GM13977 (cell line): ENCODE results near the gene BFSP2.

Source experiments
- DNase-seq: peaks from one replicate; pipeline ENCODE4 v3.0.0; 2012; ENCODE audit warnings: low spot score
- CTCF ChIP-seq: IDR thresholded peaks from 2 replicates; pipeline ENCODE4 v1.5.1; 2012; ENCODE audit warnings: mild to moderate bottlenecking, control low read depth; ENCODE audit not compliant: insufficient read depth; ENCODE audit errors: extremely low read depth, missing control alignments
- in situ Hi-C: fragments of 300-500 bp; cut with MboI; formaldehyde crosslinking; loops from one replicate; pipeline ENCODE4 v1.12.0; 2022; ENCODE audit warnings: low sequenced_read_pairs, low pct_unique_long_range_greater_than_20kb, mixed read lengths, inconsistent platforms; ENCODE audit not compliant: unreplicated experiment

Gene BFSP2

GRCh38 chr3:133364704-133365103, 35.2 kb upstream of the BFSP2 start:
- no peak for TF ChIP-seq CTCF
- no peak for DNase-seq
- in situ Hi-C loops, result no loop called here

GRCh38 chr3:133366921-133367320, 32.9 kb upstream of the BFSP2 start:
- no peak for TF ChIP-seq CTCF
- DNase-seq, result no peak
- in situ Hi-C loops, result no loop called here

DNA sequence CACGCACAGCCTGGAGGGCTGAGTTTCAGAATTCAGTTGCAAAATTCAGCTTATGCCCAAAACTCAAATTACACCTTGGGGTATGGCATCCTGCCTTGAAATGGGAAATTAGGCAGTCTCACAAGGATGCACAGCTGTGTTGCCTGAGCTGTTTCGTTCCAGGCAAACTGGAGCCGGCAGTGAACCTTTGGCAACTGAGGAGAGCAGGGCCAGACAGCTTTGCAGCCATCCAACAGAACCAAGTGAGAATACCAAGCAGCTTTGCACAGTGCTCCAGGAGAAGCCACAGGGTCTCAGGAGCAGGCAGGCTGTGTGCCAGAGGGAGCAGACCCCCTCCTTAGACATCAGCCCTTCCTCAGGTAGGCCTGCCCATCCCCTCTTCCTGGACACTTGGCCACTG, 32.5 kb upstream of the BFSP2 start:
- no peak for TF ChIP-seq CTCF
- in situ Hi-C loops, result no loop called here
- no peak for DNase-seq

GRCh38 chr3:133367956-133368355, 31.9 kb upstream of the BFSP2 start:
- no peak for DNase-seq
- no peak for TF ChIP-seq CTCF

DNA sequence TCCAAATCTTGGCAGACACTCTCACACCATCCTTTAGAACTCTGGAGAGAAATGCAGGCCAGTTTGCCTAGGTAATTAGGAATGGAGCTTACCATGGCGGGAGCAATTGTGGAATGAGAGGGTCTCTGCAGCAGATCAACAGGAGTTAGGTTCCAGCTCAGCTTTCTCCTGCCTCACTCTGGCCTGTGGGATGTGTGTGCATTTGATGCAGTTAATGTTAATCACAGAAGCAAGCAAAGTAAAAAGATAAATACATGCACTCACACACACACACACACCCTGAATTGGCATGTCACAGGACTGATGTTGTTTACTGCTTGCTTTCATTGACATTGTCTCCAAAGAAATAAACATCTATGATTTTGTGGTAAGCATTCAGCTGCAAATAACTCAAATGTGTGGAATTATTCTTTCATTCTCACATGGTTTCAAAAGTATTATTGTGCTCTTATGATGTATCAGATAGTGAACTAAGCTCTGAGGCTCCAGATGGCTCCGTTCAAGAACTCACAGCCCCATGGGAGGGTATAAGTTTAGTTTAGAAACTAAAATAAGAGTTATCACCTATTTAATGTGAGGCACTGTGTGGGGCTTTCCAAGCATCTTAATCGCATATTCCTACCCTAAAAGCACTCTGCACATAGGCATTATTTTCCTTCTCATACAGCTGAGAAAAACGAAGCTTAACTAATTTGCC, 31.3 kb upstream of the BFSP2 start:
- TF ChIP-seq CTCF, result no peak
- in situ Hi-C loops, result no loop called here
- DNase-seq, result no peak

More at GRCh38 chr3:133367956-133368355, 31.9 kb upstream of the BFSP2 start:
- in situ Hi-C loops, result no loop called here

DNA sequence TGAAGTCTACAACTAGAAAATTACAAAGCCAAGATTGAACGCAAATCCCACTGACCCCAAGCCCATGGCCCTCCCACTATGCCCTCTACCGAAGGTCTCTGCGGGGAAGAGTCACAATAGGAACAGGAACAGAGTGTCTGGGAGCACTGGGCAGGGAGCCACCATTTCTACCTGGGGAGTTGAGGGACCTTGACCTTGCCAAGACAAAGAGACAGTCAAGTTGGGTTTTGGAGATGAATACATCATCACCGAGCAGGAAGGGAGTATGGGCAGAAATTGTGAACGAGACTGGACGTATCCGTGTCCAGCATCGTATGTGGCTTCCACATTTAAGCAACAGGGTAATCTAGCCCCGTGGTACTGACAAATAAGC, 30.8 kb upstream of the BFSP2 start:
- in situ Hi-C loops, result no loop called here
- no peak for TF ChIP-seq CTCF

DNA sequence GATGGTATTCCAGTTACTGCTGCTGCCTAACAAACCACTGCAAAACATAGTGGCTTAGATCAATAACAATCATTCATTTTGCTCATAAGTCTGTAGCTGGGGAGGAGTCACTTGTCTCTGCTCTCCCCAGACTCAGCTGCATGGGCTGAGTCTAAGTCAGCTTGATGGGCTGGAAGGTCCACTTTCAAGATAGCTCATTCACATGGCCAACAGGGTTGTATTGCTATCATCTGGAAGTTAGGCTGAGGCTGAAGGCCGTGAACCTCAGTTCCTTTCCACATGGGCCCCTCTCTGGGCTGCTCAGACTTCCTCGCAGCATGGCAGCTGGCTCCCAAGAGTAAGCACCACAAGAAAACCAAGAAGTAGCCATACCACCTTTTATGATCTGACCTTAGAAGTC, 28.7 kb upstream of the BFSP2 start:
- in situ Hi-C loops, result no loop called here
- no peak for TF ChIP-seq CTCF
- no peak for DNase-seq

More for the DNA sequence above, 30.8 kb upstream of the BFSP2 start:
- DNase-seq, result no peak
